NCI-H345 treated with DMSO at 0.1 percent for 48 hours (cell line): ENCODE data around the gene SELENOS.

Experiments
- DNase-seq: peaks from one replicate; lab custom pipeline; 2025; ENCODE audit not compliant: unreplicated experiment; lab: John Stamatoyannopoulos, UW

The SELENOS gene

GRCh38 chr15:101277038-101277822 lies at the start of gene SELENOS:
SELENOS (minus strand) TSS chr15:101277485; CDS start chr15:101277417, 68 bp downstream.
- peak; percentile 58 for DNase-seq

GRCh38 chr15:101326462-101327146 lies 49.3 kb upstream of the SELENOS start:
- DNase-seq = no peak

GRCh38 chr15:101326026-101326315 lies 48.7 kb upstream of the SELENOS start:
- no peak for DNase-seq

- DNase-seq = no peak
These were observed 48.2 kb upstream of the SELENOS start for GRCh38 chr15:101325263-101326025.

GRCh38 chr15:101324524-101325177 lies 47.4 kb upstream of the SELENOS start:
- DNase-seq = no peak

GRCh38 chr15:101323793-101324523 lies 46.7 kb upstream of the SELENOS start:
- DNase-seq = no peak

GRCh38 chr15:101322854-101323477 lies 45.7 kb upstream of the SELENOS start:
- DNase-seq = no peak

- no peak for DNase-seq
These were observed 44.9 kb upstream of the SELENOS start for GRCh38 chr15:101322016-101322695.

- no peak for DNase-seq
These were observed 43.3 kb upstream of the SELENOS start for GRCh38 chr15:101320501-101321052.

- no peak for DNase-seq
These were observed 41.6 kb upstream of the SELENOS start for GRCh38 chr15:101318839-101319238.

GRCh38 chr15:101318147-101318819 lies 41.0 kb upstream of the SELENOS start:
- DNase-seq = no peak

- DNase-seq = no peak
These were observed 40.1 kb upstream of the SELENOS start for GRCh38 chr15:101317336-101317872.

GRCh38 chr15:101316529-101316928 lies 39.2 kb upstream of the SELENOS start:
- no peak for DNase-seq

- no peak for DNase-seq
These were observed 38.5 kb upstream of the SELENOS start for GRCh38 chr15:101315736-101316135.

GRCh38 chr15:101314336-101315125 lies 37.2 kb upstream of the SELENOS start:
- DNase-seq = no peak

- no peak for DNase-seq
These were observed 35.9 kb upstream of the SELENOS start for GRCh38 chr15:101313041-101313761.

- no peak for DNase-seq
These were observed 33.2 kb upstream of the SELENOS start for GRCh38 chr15:101310508-101310907.
